H1 (cell line): ENCODE data around the gene DHRS4L2. TPM values are rescaled to one million over a fixed set of nuclear protein-coding genes. Genes with fewer than 3 reads are reported as not detected.

Source experiments
- ASH2L ChIP-seq: fragments of 200-600, 300-600 bp; sonication (generic); IDR thresholded peaks from one replicate; pipeline ENCODE4 v1.7.1; 2017; ENCODE audit warnings: low read length
- CHD1 ChIP-seq: IDR thresholded peaks from 2 replicates; pipeline ENCODE4 v1.6.1; 2012; ENCODE audit warnings: low read depth, low read length, improper control_type of control experiment
- HDAC2 ChIP-seq, 2 experiments: fragments of 300-600 bp in 1 of 2; sonication (generic) in 1 of 2; IDR thresholded peaks; 2 replicates each; pipeline ENCODE4 v1.6.1; 2011 to 2012; ENCODE audit warnings: low read depth in 2 of 2, low read length in 2 of 2, mild to moderate bottlenecking in 2 of 2, moderate library complexity in 2 of 2, borderline replicate concordance in 1 of 2, inconsistent platforms in 1 of 2
- PHF8 ChIP-seq: fragments of 200-600 bp; sonication (generic); conservative IDR thresholded peaks from 2 replicates; pipeline ENCODE4 v1.7.1; 2012; ENCODE audit warnings: low read depth, mild to moderate bottlenecking, inconsistent platforms, low read length, moderate library complexity
- RNF2 ChIP-seq: fragments of 200-900, 300-1000 bp; sonication (generic); IDR thresholded peaks from 2 replicates; pipeline ENCODE4 v1.7.1; 2016; ENCODE audit warnings: borderline replicate concordance, low read depth, mild to moderate bottlenecking, antibody characterized with exemption, low read length; ENCODE audit not compliant: poor library complexity, severe bottlenecking; ENCODE audit errors: missing control alignments
- SAP30 ChIP-seq: fragments of 300-600 bp; sonication (generic); IDR thresholded peaks from 2 replicates; pipeline ENCODE4 v1.7.1; 2012; ENCODE audit warnings: low read length, moderate library complexity, mild to moderate bottlenecking, inconsistent platforms; ENCODE audit not compliant: insufficient read depth, insufficient replicate concordance
- TBP ChIP-seq: IDR thresholded peaks from 2 replicates; pipeline ENCODE4 v1.6.1; 2011; ENCODE audit warnings: low read depth, low read length, improper control_type of control experiment
- polyA plus RNA-seq, 7 experiments: library from polyadenylated mRNA; depleted of rRNA in 3 of 7; stranded (reverse) in 5 of 7; unstranded in 2 of 7; fragments of >200 nt in 5 of 7; fragments of 200-250 nt in 2 of 7; gene quantifications; 1 replicate in 5 of 7; 2 replicates in 1 of 7; 4 replicates in 1 of 7; pipeline versions ENCODE4 v1.2.1 to v1.2.3, GENCODE V29; 2011 to 2013; ENCODE audit warnings: missing spikeins in 2 of 7, mixed read lengths in 2 of 7
- total RNA-seq: library from RNA; stranded (reverse); fragmentation: NEBNext Ultra II Directional; extraction: Animal tissue kit (Norgen Biotek cat#: 25700); gene quantifications from 2 replicates; pipeline ENCODE4 v1.2.1, GENCODE V29; 2021

DHRS4L2 gene
- total and polyA plus RNA-seq, 2 of the 8 experiments (the other 6 are each of a cell fraction or from before 2014, with no cell fraction given), result 12.3 to 15.4 TPM

- TF ChIP-seq PHF8 (no peak), HDAC2 (IDR thresholded peaks at IDR 0.05; ENCODE audit: borderline replicate concordance in 1 of 2, low read depth in 2 of 2, low read length in 2 of 2) (no peak), SAP30 (no peak), ASH2L (no peak), CHD1 (no peak), TBP (no peak), RNF2 (no peak)
These were observed 62.6 kb downstream of the DHRS4L2 start (continued) for GRCh38 chr14:24051176-24051788.
